ENCODE data around the gene SCYGR2. TPM values are rescaled to one million over a fixed set of nuclear protein-coding genes. Genes with fewer than 3 reads are reported as not detected.

SCYGR2 gene
- total RNA-seq, 1 experiment from 2014 or later, result not detected

DNA sequence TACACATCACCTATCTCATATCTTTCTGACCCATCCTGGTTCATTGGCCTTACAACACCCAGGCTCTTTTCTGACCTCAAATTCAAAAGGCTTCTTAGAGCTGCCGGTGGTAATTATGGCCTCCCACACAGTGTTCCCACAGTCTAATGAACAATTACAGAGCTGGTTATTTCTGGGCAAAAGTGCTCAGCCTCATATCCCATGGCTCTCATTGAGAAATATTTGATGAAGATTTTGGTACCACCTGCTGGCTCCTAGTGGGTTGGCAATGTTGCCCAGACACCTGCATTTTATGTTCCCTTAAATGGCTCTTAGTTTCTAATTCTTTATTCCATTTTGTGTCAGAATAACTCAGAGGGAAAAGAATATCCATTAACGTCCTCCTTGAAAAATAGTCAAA, 20.1 kb upstream of the SCYGR2 start:
- no TSS peak for BruUV-seq (replicated peaks)

DNA sequence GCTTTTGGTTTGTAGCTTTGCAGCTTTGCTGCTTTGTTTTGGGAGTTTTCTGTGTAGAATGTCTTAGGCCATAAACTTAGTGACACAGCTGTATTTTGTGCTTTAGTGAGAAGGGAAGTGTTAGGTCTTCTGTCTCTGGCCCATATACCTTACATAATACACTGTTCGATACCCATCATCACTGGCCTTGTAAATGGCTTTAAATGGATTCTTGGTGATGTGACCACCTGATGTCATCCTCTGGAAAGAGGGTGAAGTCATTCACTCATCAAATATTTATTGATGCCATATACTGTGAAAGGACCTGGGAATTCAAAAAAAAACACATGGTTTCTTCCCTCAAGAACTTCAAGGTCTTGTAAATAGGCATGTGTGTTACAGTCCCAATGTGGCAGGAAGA, 18.9 kb upstream of the SCYGR2 start:
- BruUV-seq (replicated peaks), result no TSS peak

More for the DNA sequence above, 20.1 kb upstream of the SCYGR2 start:
- TF ChIP-seq SIN3A (IDR thresholded peaks at IDR 0.05; ENCODE audit: borderline replicate concordance, insufficient read depth, low read depth, low read length), result no peak
- no peaks in the 10 kb centered on the region for H3K9me3 ChIP-seq (ENCODE audit: control insufficient read depth, insufficient read depth, low read depth, low read length)
- ATAC-seq (no peak), DNase-seq (ENCODE audit: low read depth, low spot score) (no peak)
- intact Hi-C loops (cut with micrococcal nuclease; ENCODE audit: unreplicated experiment), result loop anchor here (10.0 kb wide), 1 partner anchor 186 kb away; no protein-coding TSS in a partner anchor
- ChIA-PET POLR2A (no interaction called here), CTCF (interaction anchor here (0.6 kb wide), 1 partner anchor 188 kb away, joined by 4 read pairs; no protein-coding TSS in a partner anchor)
- in situ Hi-C loops (cut with HindIII; ENCODE audit: low pct_unique_long_range_greater_than_20kb, low sequenced_read_pairs), result no loop called here
- H3K27ac ChIP-seq (ENCODE audit: low read length), result no peak overlapping the region
- no peaks in the 10 kb centered on the region for H3K4me1 ChIP-seq (ENCODE audit: control insufficient read depth, insufficient read depth, low read length)
- no peaks in the 10 kb centered on the region; the same call in none of the 2 replicates for H3K27me3 ChIP-seq (ENCODE audit: control insufficient read depth, insufficient read depth, low read length)
- H3K4me3 ChIP-seq (ENCODE audit: low read depth in 2 of 2, low read length in 2 of 2), result no peak overlapping the region
- no peaks in the 10 kb centered on the region for H3K36me3 ChIP-seq (ENCODE audit: control insufficient read depth, insufficient read depth, low read length)

GRCh38 chr2:227582369-227582768, 16.3 kb upstream of the SCYGR2 start:
- TF ChIP-seq POLR2AphosphoS5 (IDR thresholded peaks at IDR 0.05; ENCODE audit: low read depth, low read length) (no peak), SIN3A (IDR thresholded peaks at IDR 0.05; ENCODE audit: borderline replicate concordance, insufficient read depth, low read depth, low read length) (no peak), TCF7L2 (IDR thresholded peaks at IDR 0.05; ENCODE audit: low read depth, low read length) (no peak)
- TF ChIP-seq, protein P1, sequence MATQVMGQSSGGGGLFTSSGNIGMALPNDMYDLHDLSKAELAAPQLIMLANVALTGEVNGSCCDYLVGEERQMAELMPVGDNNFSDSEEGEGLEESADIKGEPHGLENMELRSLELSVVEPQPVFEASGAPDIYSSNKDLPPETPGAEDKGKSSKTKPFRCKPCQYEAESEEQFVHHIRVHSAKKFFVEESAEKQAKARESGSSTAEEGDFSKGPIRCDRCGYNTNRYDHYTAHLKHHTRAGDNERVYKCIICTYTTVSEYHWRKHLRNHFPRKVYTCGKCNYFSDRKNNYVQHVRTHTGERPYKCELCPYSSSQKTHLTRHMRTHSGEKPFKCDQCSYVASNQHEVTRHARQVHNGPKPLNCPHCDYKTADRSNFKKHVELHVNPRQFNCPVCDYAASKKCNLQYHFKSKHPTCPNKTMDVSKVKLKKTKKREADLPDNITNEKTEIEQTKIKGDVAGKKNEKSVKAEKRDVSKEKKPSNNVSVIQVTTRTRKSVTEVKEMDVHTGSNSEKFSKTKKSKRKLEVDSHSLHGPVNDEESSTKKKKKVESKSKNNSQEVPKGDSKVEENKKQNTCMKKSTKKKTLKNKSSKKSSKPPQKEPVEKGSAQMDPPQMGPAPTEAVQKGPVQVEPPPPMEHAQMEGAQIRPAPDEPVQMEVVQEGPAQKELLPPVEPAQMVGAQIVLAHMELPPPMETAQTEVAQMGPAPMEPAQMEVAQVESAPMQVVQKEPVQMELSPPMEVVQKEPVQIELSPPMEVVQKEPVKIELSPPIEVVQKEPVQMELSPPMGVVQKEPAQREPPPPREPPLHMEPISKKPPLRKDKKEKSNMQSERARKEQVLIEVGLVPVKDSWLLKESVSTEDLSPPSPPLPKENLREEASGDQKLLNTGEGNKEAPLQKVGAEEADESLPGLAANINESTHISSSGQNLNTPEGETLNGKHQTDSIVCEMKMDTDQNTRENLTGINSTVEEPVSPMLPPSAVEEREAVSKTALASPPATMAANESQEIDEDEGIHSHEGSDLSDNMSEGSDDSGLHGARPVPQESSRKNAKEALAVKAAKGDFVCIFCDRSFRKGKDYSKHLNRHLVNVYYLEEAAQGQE (IDR thresholded peaks at IDR 0.05; ENCODE audit: insufficient read depth in 1 of 2, low read depth in 2 of 2, low read length in 1 of 2), result no peak
- TF ChIP-seq, protein P2, sequence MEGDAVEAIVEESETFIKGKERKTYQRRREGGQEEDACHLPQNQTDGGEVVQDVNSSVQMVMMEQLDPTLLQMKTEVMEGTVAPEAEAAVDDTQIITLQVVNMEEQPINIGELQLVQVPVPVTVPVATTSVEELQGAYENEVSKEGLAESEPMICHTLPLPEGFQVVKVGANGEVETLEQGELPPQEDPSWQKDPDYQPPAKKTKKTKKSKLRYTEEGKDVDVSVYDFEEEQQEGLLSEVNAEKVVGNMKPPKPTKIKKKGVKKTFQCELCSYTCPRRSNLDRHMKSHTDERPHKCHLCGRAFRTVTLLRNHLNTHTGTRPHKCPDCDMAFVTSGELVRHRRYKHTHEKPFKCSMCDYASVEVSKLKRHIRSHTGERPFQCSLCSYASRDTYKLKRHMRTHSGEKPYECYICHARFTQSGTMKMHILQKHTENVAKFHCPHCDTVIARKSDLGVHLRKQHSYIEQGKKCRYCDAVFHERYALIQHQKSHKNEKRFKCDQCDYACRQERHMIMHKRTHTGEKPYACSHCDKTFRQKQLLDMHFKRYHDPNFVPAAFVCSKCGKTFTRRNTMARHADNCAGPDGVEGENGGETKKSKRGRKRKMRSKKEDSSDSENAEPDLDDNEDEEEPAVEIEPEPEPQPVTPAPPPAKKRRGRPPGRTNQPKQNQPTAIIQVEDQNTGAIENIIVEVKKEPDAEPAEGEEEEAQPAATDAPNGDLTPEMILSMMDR (IDR thresholded peaks at IDR 0.05), result no peak
- Histone ChIP-seq H3K9me3 (ENCODE audit: control insufficient read depth, insufficient read depth, low read depth, low read length) (no peaks in the 10 kb centered on the region), H3K27me3 (ENCODE audit: control insufficient read depth, insufficient read depth, low read length) (no peaks in the 10 kb centered on the region; the same call in none of the 2 replicates), H3K36me3 (ENCODE audit: control insufficient read depth, insufficient read depth, low read length) (no peaks in the 10 kb centered on the region), H3K4me1 (ENCODE audit: control insufficient read depth, insufficient read depth, low read length) (no peaks in the 10 kb centered on the region), H3K4me3 (ENCODE audit: low read depth in 2 of 2, low read length in 2 of 2) (no peak overlapping the region), H3K27ac (ENCODE audit: low read length) (no peak overlapping the region)
- intact Hi-C loops (cut with micrococcal nuclease; ENCODE audit: unreplicated experiment), result no loop called here
- in situ Hi-C loops (cut with HindIII; ENCODE audit: low pct_unique_long_range_greater_than_20kb, low sequenced_read_pairs), result no loop called here
- ChIA-PET POLR2A (no interaction called here), CTCF (no interaction called here)
- DNase-seq (ENCODE audit: low read depth, low spot score) (no peak), ATAC-seq (no peak)
- no TSS peak for BruUV-seq (replicated peaks)

More for the DNA sequence above, 18.9 kb upstream of the SCYGR2 start:
- H3K4me1 ChIP-seq (ENCODE audit: control insufficient read depth, insufficient read depth, low read length), result no peaks in the 10 kb centered on the region
- intact Hi-C loops (cut with micrococcal nuclease; ENCODE audit: unreplicated experiment) (loop anchor here (10.0 kb wide), 1 partner anchor 185 kb away; no protein-coding TSS in a partner anchor), in situ Hi-C loops (cut with HindIII; ENCODE audit: low pct_unique_long_range_greater_than_20kb, low sequenced_read_pairs) (no loop called here)
- ChIA-PET POLR2A (no interaction called here), CTCF (no interaction called here)
- H3K36me3 ChIP-seq (ENCODE audit: control insufficient read depth, insufficient read depth, low read length), result no peaks in the 10 kb centered on the region
- DNase-seq (ENCODE audit: low read depth, low spot score) (no peak), ATAC-seq (no peak)
- H3K27me3 ChIP-seq (ENCODE audit: control insufficient read depth, insufficient read depth, low read length), result no peaks in the 10 kb centered on the region; the same call in none of the 2 replicates
- H3K27ac ChIP-seq (ENCODE audit: low read length), result no peak overlapping the region
- TF ChIP-seq TCF7L2 (IDR thresholded peaks at IDR 0.05; ENCODE audit: low read depth, low read length) (no peak), SIN3A (IDR thresholded peaks at IDR 0.05; ENCODE audit: borderline replicate concordance, insufficient read depth, low read depth, low read length) (no peak), POLR2AphosphoS5 (IDR thresholded peaks at IDR 0.05; ENCODE audit: low read depth, low read length) (no peak)
- TF ChIP-seq, protein P2 (IDR thresholded peaks at IDR 0.05), result no peak
- TF ChIP-seq, protein P1 (IDR thresholded peaks at IDR 0.05; ENCODE audit: insufficient read depth in 1 of 2, low read depth in 2 of 2, low read length in 1 of 2), result no peak
- H3K4me3 ChIP-seq (ENCODE audit: low read depth in 2 of 2, low read length in 2 of 2), result no peak overlapping the region
- H3K9me3 ChIP-seq (ENCODE audit: control insufficient read depth, insufficient read depth, low read depth, low read length), result no peaks in the 10 kb centered on the region
